ENCODE measurements around the gene RNF123. TPM values are rescaled to one million over a fixed set of nuclear protein-coding genes. Genes with fewer than 3 reads are reported as not detected.
"Not testable (repeated sequence)": the region's sequence is repeated elsewhere in the genome, so short reads cannot be mapped to it uniquely, and the experiment has no call there.

Gene RNF123
- total RNA-seq, 2 experiments from 2014 or later: 30.5 to 32.2 TPM

- CTCF ChIA-PET: interaction anchor here (1.0 kb wide), 1 partner anchor 184 kb away, joined by 3 read pairs; no protein-coding TSS in a partner anchor
- POLR2A ChIA-PET: interaction anchor here (0.7 to 1.4 kb wide), 4 partner anchors 9 to 254 kb away, joined by 3 read pairs; partner anchors contain the start of genes BSN and IP6K1
These were observed 34.5 kb downstream of the RNF123 start, which contains the start of gene GMPPB for GRCh38 chr3:49723628-49724551. Gene GMPPB, minus strand, starts transcription at chr3:49723951. Its CDS starts 225 bp downstream, at chr3:49723726.

DNA sequence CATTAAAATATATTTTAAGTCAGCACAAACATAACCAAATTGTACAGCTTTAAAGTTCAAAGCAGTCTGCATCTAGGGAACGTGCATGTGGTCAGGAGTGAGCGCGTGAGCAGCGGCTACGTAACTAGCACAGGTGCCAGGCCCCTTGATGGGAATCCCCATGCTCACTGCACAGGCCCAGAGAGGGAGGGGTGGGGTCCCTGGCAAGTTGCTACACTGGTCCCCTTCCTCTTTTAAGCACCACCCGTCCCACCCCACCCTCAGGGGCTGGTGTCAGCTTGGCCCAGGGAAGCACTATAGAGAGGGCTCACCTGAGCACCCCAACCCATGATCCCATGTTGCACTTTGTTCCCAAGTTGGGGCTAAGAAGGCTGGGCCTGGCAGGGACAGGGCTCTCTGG is 35.2 kb downstream of the RNF123 start:
- CTCF ChIA-PET: interaction anchor here (0.6 to 1.0 kb wide), 2 partner anchors 9 to 185 kb away, joined by 3 read pairs; no protein-coding TSS in a partner anchor
- POLR2A ChIA-PET: interaction anchor here (1.4 kb wide), 1 partner anchor 170 kb away, joined by 3 read pairs; the partner anchor contains the start of gene BSN

DNA sequence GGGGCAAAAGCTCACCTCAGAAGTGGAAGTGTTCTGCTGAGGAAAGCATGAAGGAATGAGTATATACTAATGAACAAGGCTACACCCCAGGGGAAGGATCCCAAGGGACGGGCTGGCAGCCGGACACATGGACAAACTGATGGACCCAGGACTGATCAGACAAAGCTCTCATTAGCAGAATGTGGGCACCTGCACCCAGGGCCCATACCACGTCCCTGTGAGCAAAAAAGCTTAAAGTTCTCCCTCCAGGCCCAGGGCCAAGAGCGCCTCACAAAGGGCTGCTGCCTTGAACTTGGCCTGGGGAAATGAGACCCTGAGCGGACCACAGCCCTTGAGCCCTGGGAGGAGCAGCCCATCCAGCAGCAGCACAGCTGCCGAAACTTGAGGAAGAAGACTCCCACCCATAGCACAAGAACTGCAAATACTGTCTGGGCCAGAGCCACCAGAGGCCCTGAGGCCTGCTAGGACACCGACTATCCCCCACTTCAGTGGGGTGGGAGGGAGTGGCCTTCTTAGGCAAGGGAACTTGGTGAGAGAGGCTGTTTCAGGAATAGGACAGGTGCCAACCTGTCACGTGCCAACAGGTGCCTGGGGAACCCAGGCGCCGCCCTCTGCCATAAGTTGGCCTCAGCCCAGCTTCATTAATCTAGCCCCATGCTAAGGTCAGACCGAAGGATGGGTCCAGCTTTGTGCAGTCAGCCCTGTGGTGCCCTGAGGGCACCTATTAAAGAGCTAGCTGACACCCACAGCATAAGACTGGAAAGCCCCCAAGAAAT is 36.7 kb downstream of the RNF123 start:
- POLR2A ChIA-PET: interaction anchor here (0.6 kb wide), 1 partner anchor 388 kb away, joined by 7 read pairs; no protein-coding TSS in a partner anchor
- CTCF ChIA-PET: interaction anchor here (1.5 kb wide), 1 partner anchor 77 kb away, joined by 4 read pairs; the partner anchor contains the start of gene INKA1

GRCh38 chr3:49727154-49727923 is 38.0 kb downstream of the RNF123 start:
- POLR2A ChIA-PET: interaction anchor here (0.6 kb wide), 1 partner anchor 302 kb away, joined by 5 read pairs; no protein-coding TSS in a partner anchor
- CTCF ChIA-PET: no interaction called here

DNA sequence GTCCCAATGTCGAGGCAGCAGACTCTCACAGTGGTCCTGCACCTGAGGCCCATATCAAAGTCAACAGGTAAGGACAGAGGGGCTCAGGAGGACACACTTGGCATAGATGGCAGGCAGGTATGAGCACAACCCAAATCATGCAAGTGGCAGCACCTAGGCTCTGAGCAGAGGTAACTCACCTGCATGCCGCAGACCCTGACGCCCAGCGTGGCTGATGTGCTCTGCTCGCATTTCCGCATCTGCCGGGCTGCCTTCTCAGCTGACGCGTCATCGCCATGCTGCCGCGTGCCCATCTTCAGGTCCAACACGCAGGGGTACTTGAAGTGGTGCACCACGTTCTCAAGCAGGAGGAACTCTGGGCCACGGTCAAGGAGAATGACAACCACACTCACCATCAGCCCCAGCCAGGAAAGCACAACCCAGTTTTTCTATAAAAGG is 38.6 kb downstream of the RNF123 start:
- ChIA-PET POLR2A (no interaction called here), CTCF (no interaction called here)

GRCh38 chr3:49729966-49730609 is 40.7 kb downstream of the RNF123 start:
- ChIA-PET CTCF (no interaction called here), POLR2A (no interaction called here)

- ChIA-PET CTCF (no interaction called here), POLR2A (no interaction called here)
These were observed 43.2 kb downstream of the RNF123 start for GRCh38 chr3:49732597-49732996.

GRCh38 chr3:49733551-49733950 is 44.2 kb downstream of the RNF123 start:
- ChIA-PET CTCF (interaction anchor here (0.6 kb wide), 1 partner anchor 9 kb away, joined by 3 read pairs; no protein-coding TSS in a partner anchor), POLR2A (no interaction called here)

GRCh38 chr3:49734752-49735151 is 45.4 kb downstream of the RNF123 start:
- POLR2A ChIA-PET: no interaction called here
- CTCF ChIA-PET: no interaction called here

DNA sequence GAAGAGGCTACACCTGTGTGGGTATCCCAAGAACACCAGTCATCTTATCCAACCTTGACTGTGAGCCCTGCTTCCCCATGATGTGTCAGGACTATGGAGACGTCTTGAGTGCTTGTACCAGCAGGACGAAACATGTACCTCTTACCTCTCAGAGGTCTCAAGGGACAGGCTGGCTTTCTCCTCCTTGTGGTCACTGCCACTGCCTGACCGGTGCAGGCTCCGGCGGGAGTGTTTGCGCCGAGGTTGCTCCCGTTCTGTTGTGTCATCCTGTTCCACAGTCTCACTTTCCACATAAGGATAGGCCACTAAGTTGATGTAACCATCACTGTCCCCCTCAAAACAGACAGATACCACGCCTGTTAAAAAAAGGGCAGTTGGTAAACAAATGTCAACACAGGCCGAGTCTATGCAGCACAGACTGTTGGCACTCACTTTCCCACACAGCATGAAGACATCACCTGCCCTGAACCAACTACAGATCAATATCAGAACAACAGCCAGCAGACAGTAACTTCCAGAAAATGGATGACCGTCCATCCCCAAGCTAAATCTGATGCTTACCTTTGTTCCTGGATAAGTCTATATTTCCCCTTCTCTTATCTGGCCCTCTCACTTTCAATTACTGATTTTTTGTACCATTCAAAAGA is 48.8 kb downstream of the RNF123 start:
- POLR2A ChIA-PET: no interaction called here

GRCh38 chr3:49740427-49740826 is 51.1 kb downstream of the RNF123 start:
- POLR2A ChIA-PET: no interaction called here
- CTCF ChIA-PET: no interaction called here

More for the DNA sequence above, 48.8 kb downstream of the RNF123 start:
- CTCF ChIA-PET: interaction anchor here (0.7 kb wide), 1 partner anchor 65 kb away, joined by 4 read pairs; the partner anchor contains the start of gene INKA1

- ChIA-PET CTCF (no interaction called here), POLR2A (no interaction called here)
These were observed 56.6 kb downstream of the RNF123 start for GRCh38 chr3:49745986-49746385.

DNA sequence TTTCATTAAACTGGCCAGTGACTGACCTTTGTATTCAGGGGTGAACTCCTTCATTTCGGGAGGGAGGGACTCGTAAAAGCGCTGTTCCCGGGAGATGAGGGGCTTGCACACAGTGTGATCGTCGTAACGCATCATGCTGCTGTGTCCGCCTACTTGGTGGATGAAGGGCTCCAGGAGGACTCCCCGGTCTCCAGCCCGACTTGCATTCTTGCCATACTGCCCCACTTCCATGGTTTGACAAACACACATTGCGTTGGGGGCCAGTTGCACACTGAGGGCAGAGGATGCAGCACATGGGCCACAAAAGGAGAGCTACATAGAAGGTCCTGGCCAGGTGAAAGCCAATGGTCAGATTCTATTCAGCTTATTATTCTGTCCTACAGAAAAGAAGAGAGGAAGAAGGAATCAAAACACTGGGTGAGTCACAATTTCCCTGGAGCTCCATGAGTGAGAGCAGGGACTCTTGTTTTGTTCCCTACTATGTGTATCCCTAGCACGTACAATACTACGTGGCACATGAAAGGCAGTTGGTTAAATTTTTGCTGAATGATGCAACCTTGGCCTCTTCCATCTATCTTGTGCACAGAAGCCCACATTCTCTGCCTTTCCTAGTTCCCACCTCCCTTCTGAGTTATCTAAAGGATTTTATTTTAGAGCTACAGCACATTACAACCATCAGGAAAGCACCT is 58.6 kb downstream of the RNF123 start:
- POLR2A ChIA-PET: no interaction called here
- CTCF ChIA-PET: no interaction called here

DNA sequence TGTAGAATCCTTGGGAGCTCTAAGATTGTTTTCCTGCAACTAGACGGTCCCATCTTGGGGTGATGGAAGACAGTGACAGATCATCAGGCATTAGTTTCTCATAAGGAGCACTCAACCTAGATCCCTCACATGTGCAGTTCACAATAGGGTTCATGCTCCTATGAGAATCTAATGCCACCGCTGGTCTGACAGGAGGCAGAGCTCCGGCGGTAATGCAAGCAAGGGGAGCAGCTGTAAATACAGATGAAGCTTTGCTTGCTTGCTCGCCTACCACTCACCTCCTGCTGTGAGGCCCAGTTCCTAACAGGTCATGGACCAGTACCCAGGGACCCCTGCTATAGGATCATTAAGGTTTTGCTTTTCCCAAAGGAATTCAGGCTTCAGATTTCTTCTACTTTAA is 59.5 kb downstream of the RNF123 start:
- CTCF ChIA-PET: interaction anchor here (0.6 kb wide), 1 partner anchor 341 kb away, joined by 4 read pairs; no protein-coding TSS in a partner anchor
- POLR2A ChIA-PET: not testable (repeated sequence)

GRCh38 chr3:49750056-49750455 is 60.7 kb downstream of the RNF123 start:
- CTCF ChIA-PET: no interaction called here

GRCh38 chr3:49751501-49751900 is 62.1 kb downstream of the RNF123 start:
- ChIA-PET POLR2A (no interaction called here), CTCF (no interaction called here)

More at GRCh38 chr3:49750056-49750455, 60.7 kb downstream of the RNF123 start:
- POLR2A ChIA-PET: interaction anchor here (0.7 kb wide), 1 partner anchor 68 kb away, joined by 14 read pairs; no protein-coding TSS in a partner anchor

DNA sequence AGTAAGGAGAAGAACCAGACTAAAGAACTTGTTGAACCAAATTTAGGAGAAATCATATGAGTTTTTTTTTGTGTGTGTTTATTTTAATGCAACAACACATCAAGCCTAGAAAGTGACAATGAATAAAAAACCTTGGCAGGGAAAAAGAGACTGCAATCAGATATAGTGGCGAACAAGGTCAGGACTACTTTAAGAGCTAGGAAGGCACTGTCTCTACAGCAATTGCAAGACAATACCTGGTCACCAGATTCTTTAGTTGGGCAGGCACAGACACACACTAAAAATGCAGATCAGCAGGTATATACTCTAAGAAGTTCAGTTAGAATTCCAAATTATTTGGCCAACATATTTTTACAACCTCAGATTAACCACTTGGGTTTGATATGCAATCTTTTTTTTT is 65.2 kb downstream of the RNF123 start:
- ChIA-PET POLR2A (no interaction called here), CTCF (no interaction called here)

GRCh38 chr3:49756036-49756435 is 66.7 kb downstream of the RNF123 start:
- ChIA-PET POLR2A (no interaction called here), CTCF (no interaction called here)
